Gastroesophageal sphincter (tissue), 3 donors: Measurements from ENCODE around the gene ENAM.

Experiments
- CTCF ChIP-seq, 4 experiments: fragments of 200-600 bp in 2 of 4; fragments of 450-650 bp in 2 of 4; sonication (generic) in 1 of 4; IDR thresholded peaks; one replicate each; pipeline ENCODE4 v1.5.1; 2017 to 2019; ENCODE audit warnings: antibody characterized with exemption in 4 of 4, mild to moderate bottlenecking in 2 of 4, moderate library complexity in 2 of 4
- EP300 ChIP-seq: sonication (generic); formaldehyde crosslinking; IDR thresholded peaks from one replicate; pipeline ENCODE4 v1.6.1; 2017; ENCODE audit warnings: antibody characterized with exemption, mild to moderate bottlenecking
- POLR2A ChIP-seq, 2 donors: fragments of 450-650 bp; IDR thresholded peaks; one replicate each; pipeline ENCODE4 v1.6.1; 2017; ENCODE audit warnings: antibody characterized with exemption in 2 of 2, mild to moderate bottlenecking in 2 of 2, moderate library complexity in 1 of 2
- POLR2AphosphoS5 ChIP-seq: sonication (generic); formaldehyde crosslinking; IDR thresholded peaks from one replicate; pipeline ENCODE4 v1.6.1; 2017; ENCODE audit warnings: antibody characterized with exemption

GRCh38 chr4:70640192-70640591, 11.6 kb downstream of the ENAM start:
- no peak for TF ChIP-seq CTCF (IDR thresholded peaks at IDR 0.05)
- TF ChIP-seq POLR2A (IDR thresholded peaks at IDR 0.05), result no peak
- no peak for TF ChIP-seq EP300
- TF ChIP-seq POLR2AphosphoS5, result no peak
